Measurements from ENCODE around the gene DRAP1. TPM values are rescaled to one million over a fixed set of nuclear protein-coding genes. Genes with fewer than 3 reads are reported as not detected.

Gene DRAP1
- total and polyA plus RNA-seq, 9 of the 15 experiments (the other 6 are each of a cell fraction or from before 2014, with no cell fraction given): 9.6 to 200 (median 92.9) TPM

GRCh38 chr11:65918211-65919140 is 750 bp upstream of the DRAP1 start, which contains the start of gene C11orf68 (continued):
- TF ChIP-seq ZMIZ1 (IDR thresholded peaks at IDR 0.05; ENCODE audit: low read depth in 2 of 2, low read length in 2 of 2): no peak
- TF ChIP-seq ELF4 (CRISPR knock-in tag; IDR thresholded peaks at IDR 0.05): no peak
- TF ChIP-seq KHSRP (IDR thresholded peaks at IDR 0.05): no peak
- TF ChIP-seq ETV1 (tag; conservative IDR thresholded peaks at IDR 0.05; ENCODE audit: low read depth): no peak
- TF ChIP-seq MYBL2 (IDR thresholded peaks at IDR 0.05; ENCODE audit: low read depth): no peak
- no peak for TF ChIP-seq MYBL2 (CRISPR knock-in tag; IDR thresholded peaks at IDR 0.05; ENCODE audit: borderline replicate concordance)
- no peak for TF ChIP-seq PKNOX1 (IDR thresholded peaks at IDR 0.05)
- no peak for TF ChIP-seq JUND (IDR thresholded peaks at IDR 0.05; ENCODE audit: borderline replicate concordance, low read depth, low read length)
- TF ChIP-seq JUND (tag; IDR thresholded peaks at IDR 0.05; ENCODE audit: borderline replicate concordance, low read depth, low read length): no peak
- no peak for TF ChIP-seq FUS (optimal IDR thresholded peaks at IDR 0.05; ENCODE audit: low read depth, low read length)
- peak; percentile 5 for TF ChIP-seq ZNF146 (CRISPR knock-in tag; IDR thresholded peaks at IDR 0.05; ENCODE audit: unreplicated experiment)
- 0 out of 2 replicates have a peak, but pooled peaks have one; percentile 53 for TF ChIP-seq LCOR (CRISPR knock-in tag; IDR thresholded peaks at IDR 0.05)
- TF ChIP-seq SMAD4 (CRISPR knock-in tag; conservative IDR thresholded peaks at IDR 0.05): no peak
- no peak for TF ChIP-seq ARID3B (CRISPR knock-in tag; IDR thresholded peaks at IDR 0.05; ENCODE audit: borderline replicate concordance)
- TF ChIP-seq BCOR (IDR thresholded peaks at IDR 0.05): peak; percentile 95
- no peak for TF ChIP-seq ELK1 (CRISPR knock-in tag; IDR thresholded peaks at IDR 0.05)
- no peak for TF ChIP-seq RBM14 (IDR thresholded peaks at IDR 0.05; ENCODE audit: borderline replicate concordance, insufficient read depth, low read depth, low read length)
- no peak for TF ChIP-seq PPARD (CRISPR knock-in tag; IDR thresholded peaks at IDR 0.05)
- peak; percentile 78 for TF ChIP-seq HDAC2 (IDR thresholded peaks at IDR 0.05)
- peak; percentile 62 for TF ChIP-seq EGR1 (conservative IDR thresholded peaks at IDR 0.05)
- TF ChIP-seq PRPF4 (IDR thresholded peaks at IDR 0.05; ENCODE audit: insufficient read depth, low read depth, low read length, poor library complexity, severe bottlenecking): peak; percentile 76
